Trophoblast cell (in vitro differentiated cells and primary cell): ENCODE measurements around the gene SLC34A1.

ENCODE experiments used
- DNase-seq, 2 donors: peaks; one replicate each; pipeline ENCODE4 v3.0.0-alpha.2; 2016
- H2AFZ ChIP-seq: 2 replicates; pipeline ENCODE4 v1.6.1; 2013; ENCODE audit warnings: low read length, moderate library complexity, mild to moderate bottlenecking; ENCODE audit not compliant: insufficient read depth, poor library complexity
- H2AK5ac ChIP-seq: 2 replicates; pipeline ENCODE4 v1.6.1; 2013; ENCODE audit warnings: mild to moderate bottlenecking, low read length
- H2BK120ac ChIP-seq: 2 replicates; pipeline ENCODE4 v1.6.1; 2013; ENCODE audit warnings: low read length, mild to moderate bottlenecking, moderate library complexity; ENCODE audit not compliant: insufficient read depth, poor library complexity
- H2BK12ac ChIP-seq: 2 replicates; pipeline ENCODE4 v1.6.1; 2013; ENCODE audit warnings: mild to moderate bottlenecking, low read length, moderate library complexity
- H2BK5ac ChIP-seq: 2 replicates; pipeline ENCODE4 v1.6.1; 2013; ENCODE audit warnings: low read length, low read depth, moderate library complexity, mild to moderate bottlenecking; ENCODE audit not compliant: poor library complexity
- H3K14ac ChIP-seq: 2 replicates; pipeline ENCODE4 v1.6.1; 2013; ENCODE audit warnings: mild to moderate bottlenecking, low read length
- H3K18ac ChIP-seq: 2 replicates; pipeline ENCODE4 v1.6.1; 2013; ENCODE audit warnings: mild to moderate bottlenecking, low read length
- H3K23ac ChIP-seq: 2 replicates; pipeline ENCODE4 v1.6.1; 2013; ENCODE audit warnings: low read length
- H3K27ac ChIP-seq: 2 replicates; pipeline ENCODE4 v1.5.1; 2013; ENCODE audit warnings: low read depth, mild to moderate bottlenecking, inconsistent platforms, low read length, moderate library complexity
- H3K27me3 ChIP-seq: 2 replicates; pipeline ENCODE4 v1.6.1; 2013; ENCODE audit warnings: inconsistent platforms, mild to moderate bottlenecking, low read length, moderate library complexity; ENCODE audit not compliant: insufficient read depth
- H3K36me3 ChIP-seq, 2 experiments: 1 replicate in 1 of 2; 2 replicates in 1 of 2; pipeline ENCODE4 v1.6.1; 2013; ENCODE audit warnings: low read length in 2 of 2, mild to moderate bottlenecking in 2 of 2, moderate library complexity in 1 of 2; ENCODE audit not compliant: insufficient read depth in 2 of 2, control insufficient read depth in 1 of 2
- H3K4ac ChIP-seq: 2 replicates; pipeline ENCODE4 v1.6.1; 2013; ENCODE audit warnings: low read depth, mild to moderate bottlenecking, low read length, moderate library complexity
- H3K4me1 ChIP-seq, 2 experiments: 1 replicate in 1 of 2; 2 replicates in 1 of 2; pipeline ENCODE4 v1.6.1; 2013; ENCODE audit warnings: low read length in 2 of 2, mild to moderate bottlenecking in 2 of 2, moderate library complexity in 1 of 2; ENCODE audit not compliant: insufficient read depth in 2 of 2, control insufficient read depth in 1 of 2
- H3K4me2 ChIP-seq: 2 replicates; pipeline ENCODE4 v1.6.1; 2013; ENCODE audit warnings: inconsistent platforms, mild to moderate bottlenecking, low read length, moderate library complexity
- H3K4me3 ChIP-seq: 2 replicates; pipeline ENCODE4 v1.5.1; 2013; ENCODE audit warnings: mild to moderate bottlenecking, low read depth, low read length, inconsistent platforms
- H3K79me1 ChIP-seq: one replicate; pipeline ENCODE4 v1.6.1; 2013; ENCODE audit warnings: low read length
- H3K79me2 ChIP-seq: 2 replicates; pipeline ENCODE4 v1.6.1; 2013; ENCODE audit warnings: low read length, mild to moderate bottlenecking; ENCODE audit not compliant: control insufficient read depth, insufficient read depth, poor library complexity
- H3K9ac ChIP-seq: 2 replicates; pipeline ENCODE4 v1.6.1; 2013; ENCODE audit warnings: mild to moderate bottlenecking, low read length
- H3K9me3 ChIP-seq: 2 replicates; pipeline ENCODE4 v1.6.1; 2013; ENCODE audit warnings: low read depth, mild to moderate bottlenecking, control low read depth, inconsistent platforms, low read length; ENCODE audit not compliant: insufficient read depth
- H4K12ac ChIP-seq: 2 replicates; pipeline ENCODE4 v1.6.1; 2013; ENCODE audit warnings: low read depth, mild to moderate bottlenecking, low read length, moderate library complexity
- H4K8ac ChIP-seq: 2 replicates; pipeline ENCODE4 v1.6.1; 2013; ENCODE audit warnings: low read depth, mild to moderate bottlenecking, low read length, moderate library complexity
- H4K91ac ChIP-seq: one replicate; pipeline ENCODE4 v1.6.1; 2013; ENCODE audit warnings: low read depth, mild to moderate bottlenecking, low read length, moderate library complexity
- WGBS: extraction: QIAGEN DNeasy Blood & Tissue Kit; methylation state at CpG from one replicate; pipeline ENCODE4 v1.1.7; 2013; ENCODE audit warnings: missing lambda C conversion rate; ENCODE audit not compliant: insufficient read length, insufficient coverage; ENCODE audit errors: extremely low coverage; 5-methylcytosine and 5-hydroxymethylcytosine counted together

The SLC34A1 gene

DNA sequence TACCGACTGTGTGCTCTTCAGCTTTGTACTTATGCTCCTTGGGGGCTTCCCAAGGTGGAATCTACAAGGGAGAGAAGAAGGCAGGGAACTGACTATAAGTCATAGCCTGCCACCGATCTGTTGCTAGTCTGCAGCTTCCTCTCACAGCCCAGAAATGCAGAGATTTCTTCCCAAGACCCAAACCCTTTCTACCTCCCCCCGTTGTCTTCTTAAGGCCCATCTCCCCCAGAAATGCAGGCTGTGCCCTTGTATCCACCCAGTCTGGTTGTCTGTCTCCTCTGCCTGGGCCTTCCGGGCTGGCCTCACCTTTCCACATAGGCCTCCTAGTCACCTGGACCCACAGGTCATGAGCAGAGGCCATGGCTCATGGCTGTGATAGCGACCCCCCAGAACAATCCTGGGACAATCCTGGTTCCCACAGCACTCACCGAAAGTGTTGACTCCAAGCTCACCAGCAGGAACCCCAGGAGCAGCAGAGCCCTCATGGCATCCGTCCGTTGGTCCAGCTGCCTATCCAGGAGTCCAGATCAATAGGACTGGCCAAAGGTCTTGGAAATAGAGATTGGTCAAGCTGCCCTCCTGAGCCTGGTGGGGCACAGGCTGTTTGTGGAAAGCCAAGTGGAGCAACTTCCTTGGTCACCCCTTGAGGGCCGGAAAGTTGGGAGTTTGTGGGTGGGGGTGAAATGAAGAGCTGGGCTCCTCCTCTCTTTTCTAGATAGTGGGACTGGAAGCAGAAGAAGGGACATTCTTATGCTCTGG is 25.0 kb downstream of the SLC34A1 start, which contains the start of gene F12:
Gene F12 (minus strand): TSS at position 522 of the 759 bp plus-strand sequence. CDS start 37 bp downstream, at position 485.
- Histone ChIP-seq H3K27ac (no peak within 1 kb of the TSS), H2BK12ac (no peak within 1 kb of the TSS), H4K91ac (no peak within 1 kb of the TSS), H3K4me1 (peaks cover under 1 to 2% of the 10 kb centered on the region in 2 experiments), H3K9ac (no peak within 1 kb of the TSS), H4K8ac (no peak within 1 kb of the TSS), H3K4me2 (no peak within 1 kb of the TSS), H3K23ac (no peak within 1 kb of the TSS), H3K27me3 (peaks cover 14% of the 10 kb centered on the region), H2AK5ac (no peak within 1 kb of the TSS), H4K12ac (no peak within 1 kb of the TSS), H2AFZ (no peak within 1 kb of the TSS), H3K79me2 (no peaks in the 10 kb centered on the region), H3K18ac (no peak within 1 kb of the TSS), H3K36me3 (no peaks in the 10 kb centered on the region), H3K4ac (no peak within 1 kb of the TSS), H3K4me3 (no peak within 1 kb of the TSS), H3K9me3 (peaks cover 1% of the 10 kb centered on the region), H2BK120ac (no peak within 1 kb of the TSS), H2BK5ac (no peak within 1 kb of the TSS), H3K14ac (no peak within 1 kb of the TSS), H3K79me1 (no peaks in the 10 kb centered on the region)
- WGBS, result no CpG with 5 or more reads among the region's 9 CpGs
- DNase-seq, result no peak

DNA sequence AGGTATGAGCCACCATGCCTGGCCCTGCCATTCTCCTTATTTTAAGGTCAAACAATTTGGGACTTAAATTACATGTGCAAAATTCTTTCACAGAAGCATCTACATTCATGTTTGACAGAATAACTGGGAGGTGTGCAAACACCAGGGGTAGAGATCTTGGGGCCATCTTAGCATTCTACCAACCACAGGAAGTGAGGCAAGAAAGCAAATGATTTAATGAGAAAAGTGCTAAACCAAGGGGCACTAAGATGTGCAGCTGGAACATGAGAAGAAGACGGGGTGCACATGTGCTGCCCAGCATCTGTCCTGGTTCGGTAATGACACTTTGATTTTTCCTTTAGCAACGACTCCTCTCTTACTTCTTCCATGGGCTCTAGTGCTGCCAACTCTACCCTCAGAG is 26.3 kb downstream of the SLC34A1 start:
- Histone ChIP-seq H3K79me1 (no peaks in the 10 kb centered on the region), H3K4me2 (no peak overlapping the region), H2AFZ (no peak overlapping the region), H4K12ac (no peak overlapping the region), H2BK5ac (no peak overlapping the region), H2BK120ac (no peak overlapping the region), H3K27me3 (peaks cover 1% of the 10 kb centered on the region), H3K23ac (no peak overlapping the region), H3K4me1 (no peaks in the 10 kb centered on the region), H3K27ac (no peak overlapping the region), H3K4ac (no peak overlapping the region), H2AK5ac (no peak overlapping the region), H4K8ac (no peak overlapping the region), H3K9me3 (peaks cover 1% of the 10 kb centered on the region), H3K14ac (no peak overlapping the region), H3K79me2 (no peaks in the 10 kb centered on the region), H3K4me3 (no peak overlapping the region), H3K9ac (no peak overlapping the region), H3K18ac (no peak overlapping the region), H4K91ac (no peak overlapping the region), H2BK12ac (no peak overlapping the region), H3K36me3 (no peaks in the 10 kb centered on the region)
- no peak for DNase-seq
- WGBS, result no CpG with 5 or more reads among the region's 3 CpGs

GRCh38 chr5:177412603-177413233 is 28.5 kb downstream of the SLC34A1 start:
- H4K91ac ChIP-seq, result no peak overlapping the region
- H3K4ac ChIP-seq, result no peak overlapping the region
- H3K36me3 ChIP-seq, result no peaks in the 10 kb centered on the region
- no peak overlapping the region for H2BK120ac ChIP-seq
- no peak overlapping the region for H2BK5ac ChIP-seq
- no peaks in the 10 kb centered on the region for H3K79me1 ChIP-seq
- H3K27me3 ChIP-seq, result no peaks in the 10 kb centered on the region
- H3K79me2 ChIP-seq, result no peaks in the 10 kb centered on the region
- DNase-seq, result no peak
- no peak overlapping the region for H3K14ac ChIP-seq
- no peak overlapping the region for H3K4me3 ChIP-seq
- WGBS, result no CpG with 5 or more reads among the region's 8 CpGs
- no peak overlapping the region for H2AK5ac ChIP-seq
- no peak overlapping the region for H4K8ac ChIP-seq
- H4K12ac ChIP-seq, result no peak overlapping the region
- H3K9me3 ChIP-seq, result peaks cover 1% of the 10 kb centered on the region
- peak overlapping the region; percentile 68 for H3K23ac ChIP-seq
- no peak overlapping the region for H3K9ac ChIP-seq
- no peak overlapping the region for H3K18ac ChIP-seq
- H3K27ac ChIP-seq, result no peak overlapping the region
- H2BK12ac ChIP-seq, result no peak overlapping the region
- H3K4me2 ChIP-seq, result no peak overlapping the region
- no peaks in the 10 kb centered on the region for H3K4me1 ChIP-seq
- no peak overlapping the region for H2AFZ ChIP-seq

DNA sequence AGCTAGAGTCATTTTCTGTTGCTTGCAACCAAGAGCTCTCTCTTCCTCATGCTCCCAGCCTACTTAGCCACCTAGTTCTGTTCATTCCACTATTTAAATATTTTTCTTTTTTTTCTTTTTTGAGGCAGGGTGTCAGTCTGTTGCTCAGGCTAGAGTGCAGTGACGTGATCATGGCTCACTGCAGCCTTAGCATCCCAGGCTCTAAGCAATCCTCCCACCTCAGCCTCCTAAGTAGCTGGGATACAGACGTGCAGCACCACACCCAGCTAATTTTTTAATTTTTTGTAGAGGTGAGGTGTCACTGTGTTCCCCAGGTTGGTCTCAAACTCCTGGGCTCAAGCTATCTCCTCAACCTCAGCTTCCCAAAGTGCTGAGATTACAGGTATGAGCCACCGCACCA is 30.2 kb downstream of the SLC34A1 start:
- Histone ChIP-seq H2BK5ac (no peak overlapping the region), H3K18ac (no peak overlapping the region)

More for the DNA sequence above, 30.2 kb downstream of the SLC34A1 start:
- H3K79me2 ChIP-seq, result no peaks in the 10 kb centered on the region
- H3K9ac ChIP-seq, result no peak overlapping the region
- H3K27me3 ChIP-seq, result no peaks in the 10 kb centered on the region
- no peaks in the 10 kb centered on the region for H3K4me1 ChIP-seq
- H4K12ac ChIP-seq, result no peak overlapping the region
- H3K4me3 ChIP-seq, result no peak overlapping the region
- H4K8ac ChIP-seq, result no peak overlapping the region
- no peak overlapping the region for H3K23ac ChIP-seq
- no peak overlapping the region for H2BK12ac ChIP-seq
- no peak overlapping the region for H3K4ac ChIP-seq
- no peak overlapping the region for H2AK5ac ChIP-seq
- whole genome bisulfite sequencing, result no CpG with 5 or more reads among the region's 3 CpGs
- no peak overlapping the region for H2AFZ ChIP-seq
- no peak overlapping the region for H3K27ac ChIP-seq
- no peak overlapping the region for H4K91ac ChIP-seq
- H3K14ac ChIP-seq, result no peak overlapping the region
- no peaks in the 10 kb centered on the region for H3K9me3 ChIP-seq
- no peak overlapping the region for H3K4me2 ChIP-seq
- H3K79me1 ChIP-seq, result no peaks in the 10 kb centered on the region
- no peak for DNase-seq
- no peak overlapping the region for H2BK120ac ChIP-seq
- no peaks in the 10 kb centered on the region for H3K36me3 ChIP-seq
